Mucosa of stomach (tissue), 1 donor: ENCODE measurements around the gene TNKS2.

Source experiments
- H3K27me3 ChIP-seq: one replicate; pipeline ENCODE4 v1.7.0; 2013; ENCODE audit warnings: mild to moderate bottlenecking, low read length; ENCODE audit not compliant: control insufficient read depth, insufficient read depth
- H3K36me3 ChIP-seq: one replicate; pipeline ENCODE4 v1.7.0; 2013; ENCODE audit warnings: low read length; ENCODE audit not compliant: control insufficient read depth, insufficient read depth
- H3K4me1 ChIP-seq: one replicate; pipeline ENCODE4 v1.7.0; 2013; ENCODE audit warnings: mild to moderate bottlenecking, low read length; ENCODE audit not compliant: control insufficient read depth, insufficient read depth
- H3K4me3 ChIP-seq: one replicate; pipeline ENCODE4 v1.7.0; 2013; ENCODE audit warnings: low read length
- H3K9ac ChIP-seq: one replicate; pipeline ENCODE4 v1.7.0; 2013; ENCODE audit warnings: mild to moderate bottlenecking, low read length, moderate library complexity
- H3K9me3 ChIP-seq: one replicate; pipeline ENCODE4 v1.7.0; 2013; ENCODE audit warnings: mild to moderate bottlenecking, low read length, moderate library complexity; ENCODE audit not compliant: control insufficient read depth
- donor health status: Pancreatic carcinoma.

TNKS2 gene

DNA sequence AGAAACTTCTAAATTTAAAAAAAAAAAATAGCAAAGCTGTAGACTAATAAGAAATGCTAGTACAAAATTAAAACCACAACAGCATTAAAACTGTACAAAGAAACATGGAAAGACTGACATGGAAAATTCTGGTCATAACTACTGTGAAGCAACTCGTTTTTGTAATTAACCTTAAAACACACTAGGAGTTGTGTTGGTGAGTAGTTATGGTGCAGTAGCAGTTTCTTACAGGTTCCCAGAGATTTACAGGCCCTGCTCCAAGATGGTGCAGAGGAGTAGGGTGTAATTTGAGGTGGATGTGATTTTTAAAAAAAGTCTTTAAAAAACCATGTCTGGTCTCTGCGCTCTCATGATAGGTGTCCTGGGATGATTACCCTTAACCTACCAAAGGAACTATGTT lies 31.0 kb downstream of the TNKS2 start:
- Histone ChIP-seq H3K36me3 (no peaks in the 10 kb centered on the region), H3K4me1 (no peaks in the 10 kb centered on the region), H3K9ac (no peak overlapping the region), H3K9me3 (no peaks in the 10 kb centered on the region), H3K4me3 (no peak overlapping the region), H3K27me3 (no peaks in the 10 kb centered on the region)

DNA sequence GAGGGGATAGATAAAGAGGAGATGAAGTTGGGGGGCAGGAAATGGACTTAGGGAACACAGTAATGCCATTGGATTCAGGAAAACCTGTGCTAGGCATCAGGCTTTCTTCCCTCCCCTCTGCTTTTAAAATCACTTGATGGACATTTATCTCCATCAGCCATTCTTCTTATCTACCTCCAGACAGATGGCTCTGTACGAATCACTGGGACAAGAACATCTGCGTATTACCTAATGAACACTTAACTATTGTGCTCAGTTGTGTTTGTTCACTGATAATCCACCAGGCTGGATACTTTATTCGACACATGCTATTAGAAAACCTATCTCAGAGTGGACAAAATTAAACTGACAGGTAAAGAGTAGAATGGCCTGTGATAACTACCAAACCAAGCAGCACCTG lies 40.0 kb downstream of the TNKS2 start:
- H3K4me3 ChIP-seq, result no peak overlapping the region
- no peaks in the 10 kb centered on the region for H3K9me3 ChIP-seq
- no peaks in the 10 kb centered on the region for H3K36me3 ChIP-seq
- no peaks in the 10 kb centered on the region for H3K4me1 ChIP-seq
- no peak overlapping the region for H3K9ac ChIP-seq
- H3K27me3 ChIP-seq, result no peaks in the 10 kb centered on the region

DNA sequence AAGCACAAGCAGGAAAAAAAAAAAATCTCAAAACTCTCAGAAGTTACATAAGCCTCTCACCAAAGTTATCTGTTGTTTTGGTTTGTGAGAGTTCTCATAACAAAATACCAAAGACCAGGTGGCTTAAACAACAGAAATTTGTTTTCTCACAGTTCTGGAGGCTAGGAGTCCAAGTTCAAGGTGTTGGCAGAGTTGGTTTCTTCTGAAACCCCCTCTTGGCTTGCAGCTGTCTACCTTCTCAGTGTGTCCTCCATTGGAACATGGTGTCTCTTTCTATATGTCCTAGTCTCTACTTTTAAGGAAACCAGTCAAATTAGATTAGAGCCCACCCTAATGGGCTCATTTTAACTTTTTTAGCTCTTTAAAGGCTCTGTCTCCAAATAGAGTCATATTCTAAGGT lies 44.9 kb downstream of the TNKS2 start:
- Histone ChIP-seq H3K27me3 (no peaks in the 10 kb centered on the region), H3K4me3 (no peak overlapping the region), H3K36me3 (peaks cover 5% of the 10 kb centered on the region), H3K9ac (no peak overlapping the region), H3K9me3 (no peaks in the 10 kb centered on the region), H3K4me1 (no peaks in the 10 kb centered on the region)

- H3K9me3 ChIP-seq, result no peaks in the 10 kb centered on the region
- no peaks in the 10 kb centered on the region for H3K27me3 ChIP-seq
- no peak overlapping the region for H3K4me3 ChIP-seq
- H3K4me1 ChIP-seq, result no peaks in the 10 kb centered on the region
- no peak overlapping the region for H3K9ac ChIP-seq
- no peaks in the 10 kb centered on the region for H3K36me3 ChIP-seq
These were observed 58.4 kb downstream of the TNKS2 start for GRCh38 chr10:91856637-91857036.

GRCh38 chr10:91860885-91861284 lies 62.7 kb downstream of the TNKS2 start:
- H3K4me1 ChIP-seq, result no peaks in the 10 kb centered on the region
- H3K36me3 ChIP-seq, result no peaks in the 10 kb centered on the region
- H3K9ac ChIP-seq, result no peak overlapping the region
- H3K4me3 ChIP-seq, result no peak overlapping the region
- no peaks in the 10 kb centered on the region for H3K27me3 ChIP-seq
- no peaks in the 10 kb centered on the region for H3K9me3 ChIP-seq

DNA sequence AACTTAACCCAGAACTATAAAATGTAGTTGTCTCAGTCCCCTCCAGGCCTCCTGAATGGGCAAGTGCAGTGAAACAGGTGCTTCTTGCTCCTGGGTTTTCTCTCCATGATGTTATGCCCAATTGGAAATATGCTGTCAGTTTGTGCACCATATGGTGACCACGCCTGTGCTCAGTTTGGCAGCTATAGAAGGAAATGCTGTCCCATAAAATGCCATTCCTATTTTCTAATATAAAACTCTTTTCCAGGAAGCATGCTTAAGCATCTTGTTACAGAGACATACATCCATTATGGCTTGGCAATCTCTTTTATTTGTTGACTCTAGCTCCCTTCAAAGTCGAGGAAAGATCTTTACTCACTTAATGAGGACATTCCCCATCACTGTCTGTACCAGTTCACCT lies 65.9 kb downstream of the TNKS2 start:
- no peaks in the 10 kb centered on the region for H3K27me3 ChIP-seq
- H3K9me3 ChIP-seq, result no peaks in the 10 kb centered on the region
- no peak overlapping the region for H3K4me3 ChIP-seq
- no peak overlapping the region for H3K9ac ChIP-seq
- no peaks in the 10 kb centered on the region for H3K4me1 ChIP-seq
- H3K36me3 ChIP-seq, result no peaks in the 10 kb centered on the region

DNA sequence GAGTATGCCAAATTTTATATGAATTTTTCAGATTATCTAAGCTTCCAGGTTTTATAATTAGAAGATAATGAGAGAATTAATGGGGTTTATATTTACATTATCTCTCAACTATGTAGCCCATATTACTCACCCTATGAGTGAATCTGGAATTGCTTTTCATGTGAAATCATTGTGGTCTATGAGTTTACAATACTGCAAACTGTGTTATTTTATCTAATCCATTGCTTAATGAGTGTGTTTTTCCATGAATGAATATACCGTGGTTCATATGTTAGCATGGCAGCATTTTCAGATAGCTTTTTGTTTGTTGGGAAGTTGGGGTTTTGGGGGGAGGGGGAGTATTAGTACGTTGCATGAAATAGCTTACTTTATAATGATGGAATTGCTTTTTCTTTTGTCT lies 66.5 kb downstream of the TNKS2 start:
- Histone ChIP-seq H3K9me3 (no peaks in the 10 kb centered on the region), H3K9ac (no peak overlapping the region), H3K4me1 (no peaks in the 10 kb centered on the region), H3K36me3 (no peaks in the 10 kb centered on the region), H3K4me3 (no peak overlapping the region), H3K27me3 (no peaks in the 10 kb centered on the region)

GRCh38 chr10:91865562-91866081 lies 67.4 kb downstream of the TNKS2 start:
- H3K4me1 ChIP-seq, result no peaks in the 10 kb centered on the region
- no peak overlapping the region for H3K4me3 ChIP-seq
- no peak overlapping the region for H3K9ac ChIP-seq
- H3K9me3 ChIP-seq, result no peaks in the 10 kb centered on the region
- H3K27me3 ChIP-seq, result no peaks in the 10 kb centered on the region
- H3K36me3 ChIP-seq, result no peaks in the 10 kb centered on the region

DNA sequence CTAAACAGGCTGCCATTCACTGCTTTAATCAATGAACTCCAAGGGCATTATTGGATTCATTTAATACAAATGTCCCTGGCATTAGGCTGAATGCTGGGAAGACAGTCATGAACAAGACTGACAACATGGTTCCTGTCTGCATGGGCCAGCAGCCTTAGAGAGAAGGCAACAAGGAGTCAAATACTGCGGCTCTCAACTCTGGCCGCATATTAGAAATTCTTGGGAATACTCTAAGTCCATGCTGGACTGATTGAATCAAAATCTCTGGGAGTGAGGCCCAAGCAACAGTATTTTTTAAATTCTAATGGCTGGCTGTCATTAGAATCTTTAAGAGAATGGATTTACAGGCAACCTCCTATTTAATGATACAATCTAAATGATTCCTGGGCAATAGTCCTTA lies 76.9 kb downstream of the TNKS2 start:
- Histone ChIP-seq H3K4me1 (peaks cover 3% of the 10 kb centered on the region), H3K9ac (no peak overlapping the region), H3K27me3 (no peaks in the 10 kb centered on the region), H3K4me3 (no peak overlapping the region), H3K36me3 (no peaks in the 10 kb centered on the region), H3K9me3 (no peaks in the 10 kb centered on the region)

DNA sequence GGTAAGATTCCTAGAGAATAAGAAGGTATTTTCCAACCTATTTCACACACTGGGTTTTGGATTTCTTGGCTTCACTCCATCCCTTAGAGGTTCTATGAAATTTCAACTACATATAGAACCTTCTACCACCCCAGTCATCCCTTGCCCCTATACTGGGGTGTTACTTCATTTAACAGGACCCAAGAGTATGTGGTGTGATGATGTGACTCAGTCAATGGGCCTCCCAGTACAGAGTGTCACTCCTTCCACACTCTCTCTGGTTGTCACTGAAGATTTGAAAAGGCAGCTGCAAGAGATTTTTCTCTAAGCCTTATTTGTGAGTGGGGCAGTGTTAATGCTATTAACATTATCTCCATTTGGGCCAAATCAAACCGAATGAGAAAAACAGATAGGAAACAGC lies 77.6 kb downstream of the TNKS2 start:
- H3K4me1 ChIP-seq, result peaks cover 6% of the 10 kb centered on the region
- H3K4me3 ChIP-seq, result no peak overlapping the region
- H3K9ac ChIP-seq, result no peak overlapping the region
- no peaks in the 10 kb centered on the region for H3K36me3 ChIP-seq
- no peaks in the 10 kb centered on the region for H3K9me3 ChIP-seq
- H3K27me3 ChIP-seq, result no peaks in the 10 kb centered on the region

GRCh38 chr10:91879515-91880170 lies 81.4 kb downstream of the TNKS2 start:
- Histone ChIP-seq H3K9ac (no peak overlapping the region), H3K36me3 (no peaks in the 10 kb centered on the region), H3K9me3 (no peaks in the 10 kb centered on the region), H3K27me3 (no peaks in the 10 kb centered on the region), H3K4me1 (peaks cover 12% of the 10 kb centered on the region), H3K4me3 (no peak overlapping the region)

DNA sequence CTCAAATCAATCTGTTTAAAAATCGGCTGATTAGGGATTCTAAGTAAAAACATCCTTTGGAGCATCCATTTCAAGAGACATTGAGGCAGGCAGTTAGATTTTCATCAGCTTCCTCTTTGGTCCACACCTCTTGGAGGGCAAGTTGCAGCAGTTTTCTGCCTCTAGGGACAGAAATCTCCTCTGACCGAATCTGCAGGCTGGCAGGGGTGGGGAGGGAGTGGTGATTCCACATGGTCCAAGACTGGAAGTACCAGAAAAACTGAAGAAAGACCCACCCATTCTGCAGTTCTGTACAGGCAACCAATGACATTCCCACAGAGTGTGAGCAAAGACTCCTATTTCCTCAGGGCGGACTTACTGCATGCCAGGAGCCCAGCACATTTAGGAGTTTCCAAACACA lies 82.1 kb downstream of the TNKS2 start:
- H3K4me3 ChIP-seq, result no peak overlapping the region
- no peak overlapping the region for H3K9ac ChIP-seq
- no peaks in the 10 kb centered on the region for H3K36me3 ChIP-seq
- H3K4me1 ChIP-seq, result peaks cover 12% of the 10 kb centered on the region
- no peaks in the 10 kb centered on the region for H3K9me3 ChIP-seq
- no peaks in the 10 kb centered on the region for H3K27me3 ChIP-seq
